SIG-M5 (cell line): ENCODE measurements around the gene WDSUB1.

Source experiments
- DNase-seq: peaks from one replicate; lab custom pipeline; 2025; lab: John Stamatoyannopoulos, UW

The WDSUB1 gene

GRCh38 chr2:159265171-159265576, 21.3 kb downstream of the WDSUB1 start:
- DNase-seq: no peak

GRCh38 chr2:159262904-159263303, 23.6 kb downstream of the WDSUB1 start:
- no peak for DNase-seq

GRCh38 chr2:159262226-159262625, 24.3 kb downstream of the WDSUB1 start:
- DNase-seq: no peak

- DNase-seq: no peak
Observed at GRCh38 chr2:159256159-159256558, 30.3 kb downstream of the WDSUB1 start.

- no peak for DNase-seq
Observed at GRCh38 chr2:159252905-159253304, 33.6 kb downstream of the WDSUB1 start.

GRCh38 chr2:159251296-159252173, 35.0 kb downstream of the WDSUB1 start:
- DNase-seq: no peak

GRCh38 chr2:159249990-159250715, 36.4 kb downstream of the WDSUB1 start:
- peak; percentile 28 for DNase-seq

GRCh38 chr2:159246325-159246988, 40.0 kb downstream of the WDSUB1 start:
- DNase-seq: no peak

- no peak for DNase-seq
Observed at GRCh38 chr2:159243529-159243928, 43.0 kb downstream of the WDSUB1 start.

- no peak for DNase-seq
Observed at GRCh38 chr2:159234868-159235267, 51.6 kb downstream of the WDSUB1 start.

- no peak for DNase-seq
Observed at GRCh38 chr2:159232456-159233170, 53.9 kb downstream of the WDSUB1 start.

- DNase-seq: no peak
Observed at GRCh38 chr2:159230145-159230877, 56.2 kb downstream of the WDSUB1 start.

- DNase-seq: no peak
Observed at GRCh38 chr2:159229476-159230144, 56.9 kb downstream of the WDSUB1 start.

- no peak for DNase-seq
Observed at GRCh38 chr2:159228081-159228581, 58.4 kb downstream of the WDSUB1 start.

- DNase-seq: no peak
Observed at GRCh38 chr2:159227467-159227866, 59.0 kb downstream of the WDSUB1 start.

GRCh38 chr2:159226608-159227385, 59.7 kb downstream of the WDSUB1 start:
- no peak for DNase-seq

GRCh38 chr2:159226059-159226461, 60.4 kb downstream of the WDSUB1 start:
- no peak for DNase-seq

- no peak for DNase-seq
Observed at GRCh38 chr2:159225025-159226016, 61.2 kb downstream of the WDSUB1 start.
